Measurements from ENCODE around the gene MAPK12.

The MAPK12 gene

GRCh38 chr22:50242406-50242949 lies 19.0 kb downstream of the MAPK12 start:
- peaks cover 34% of the 10 kb centered on the region for H3K36me3 ChIP-seq (ENCODE audit: control insufficient read depth, insufficient read depth, low read length)
- WGBS, 2 experiments (ENCODE audit: insufficient coverage in 2 of 2): 84 to 89% methylated on average over 10 of the region's 14 CpGs
- no peak overlapping the region for H3K27ac ChIP-seq (ENCODE audit: low read depth, low read length, severe bottlenecking)
- peak overlapping the region; percentile 14 for H3K4me3 ChIP-seq (ENCODE audit: extremely low read depth, insufficient read depth, low read length, poor library complexity, severe bottlenecking)
- H3K9me3 ChIP-seq (ENCODE audit: control insufficient read depth, low read length): no peaks in the 10 kb centered on the region
- peaks cover 11% of the 10 kb centered on the region for H3K4me1 ChIP-seq (ENCODE audit: control insufficient read depth, insufficient read depth, low read length, poor library complexity, severe bottlenecking)

GRCh38 chr22:50238755-50239154 lies 22.7 kb downstream of the MAPK12 start:
- H3K27ac ChIP-seq (ENCODE audit: low read depth, low read length, severe bottlenecking): no peak overlapping the region
- 81 to 85% methylated on average over 7 to 9 of the region's 9 CpGs for WGBS, 2 experiments (ENCODE audit: insufficient coverage in 2 of 2)
- peaks cover 23% of the 10 kb centered on the region for H3K36me3 ChIP-seq (ENCODE audit: control insufficient read depth, insufficient read depth, low read length)
- no peak overlapping the region for H3K4me3 ChIP-seq (ENCODE audit: extremely low read depth, insufficient read depth, low read length, poor library complexity, severe bottlenecking)
- H3K9me3 ChIP-seq (ENCODE audit: control insufficient read depth, low read length): peaks cover 7% of the 10 kb centered on the region
- peaks cover 9% of the 10 kb centered on the region for H3K4me1 ChIP-seq (ENCODE audit: control insufficient read depth, insufficient read depth, low read length, poor library complexity, severe bottlenecking)

DNA sequence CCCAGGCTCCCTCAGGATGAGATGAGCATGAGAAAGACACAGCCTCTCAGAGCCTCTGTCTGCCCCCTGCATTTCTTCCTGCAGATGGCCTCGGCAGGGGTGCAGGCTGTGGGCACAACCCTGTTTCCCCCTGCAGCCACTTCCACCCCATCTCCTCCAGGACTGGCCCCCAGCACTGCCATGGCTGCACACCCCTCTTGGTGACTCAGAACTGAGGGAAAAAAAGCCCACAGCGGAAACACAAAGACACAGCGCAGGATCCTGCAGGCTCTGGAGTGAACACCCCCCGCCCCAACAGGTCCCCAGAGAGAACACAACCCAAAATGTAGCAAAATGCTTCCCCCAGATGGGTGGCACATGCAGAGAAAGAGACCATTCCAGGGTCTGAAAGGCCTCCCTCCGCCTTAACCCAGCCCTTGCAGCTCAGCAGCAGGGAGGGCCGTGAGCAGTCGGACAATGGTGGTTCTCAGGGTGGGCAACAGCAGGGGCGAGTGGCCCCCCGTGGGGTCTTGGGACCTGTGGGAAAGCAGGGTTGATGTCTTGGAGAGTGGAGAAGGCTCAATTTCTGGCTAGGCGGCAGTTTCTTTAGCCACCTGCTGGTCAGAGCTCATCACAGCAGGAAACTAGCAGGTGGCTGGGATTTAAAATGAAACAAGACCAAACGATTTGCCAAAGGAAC lies 24.6 kb downstream of the MAPK12 start:
- Histone ChIP-seq H3K9me3 (ENCODE audit: control insufficient read depth, low read length) (peaks cover 7% of the 10 kb centered on the region), H3K36me3 (ENCODE audit: control insufficient read depth, insufficient read depth, low read length) (peaks cover 23% of the 10 kb centered on the region), H3K4me3 (ENCODE audit: extremely low read depth, insufficient read depth, low read length, poor library complexity, severe bottlenecking) (no peak overlapping the region), H3K27ac (ENCODE audit: low read depth, low read length, severe bottlenecking) (no peak overlapping the region), H3K4me1 (ENCODE audit: control insufficient read depth, insufficient read depth, low read length, poor library complexity, severe bottlenecking) (no peaks in the 10 kb centered on the region)
- WGBS, 2 experiments (ENCODE audit: insufficient coverage in 2 of 2): 84 to 85% methylated on average over 7 to 9 of the region's 11 CpGs

DNA sequence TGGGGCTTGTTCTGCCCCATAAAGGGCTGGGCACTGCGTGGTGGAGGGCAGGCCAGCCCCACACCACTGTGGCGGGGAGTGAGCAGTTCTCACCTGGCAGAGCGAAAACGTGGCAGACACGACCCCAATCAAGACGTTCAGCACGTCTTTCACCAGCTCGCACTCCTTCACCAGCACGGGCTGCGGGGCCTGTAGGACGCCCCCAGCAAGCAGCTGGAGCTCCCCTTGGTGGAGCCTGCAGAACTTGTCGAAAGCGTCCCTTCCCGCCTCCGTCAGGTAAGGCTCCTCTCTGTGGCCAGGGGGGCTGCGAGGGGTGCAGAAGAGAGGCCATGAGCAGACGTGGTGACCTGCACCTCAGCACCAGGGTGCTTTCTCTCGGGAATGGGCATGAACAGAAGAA lies 28.3 kb downstream of the MAPK12 start:
- WGBS, 2 experiments (ENCODE audit: insufficient coverage in 2 of 2): 94 to 96% methylated on average over 16 to 18 of the region's 18 CpGs
- Histone ChIP-seq H3K36me3 (ENCODE audit: control insufficient read depth, insufficient read depth, low read length) (peaks cover 27% of the 10 kb centered on the region), H3K4me3 (ENCODE audit: extremely low read depth, insufficient read depth, low read length, poor library complexity, severe bottlenecking) (no peak overlapping the region), H3K27ac (ENCODE audit: low read depth, low read length, severe bottlenecking) (no peak overlapping the region), H3K9me3 (ENCODE audit: control insufficient read depth, low read length) (peaks cover 7% of the 10 kb centered on the region), H3K4me1 (ENCODE audit: control insufficient read depth, insufficient read depth, low read length, poor library complexity, severe bottlenecking) (no peaks in the 10 kb centered on the region)

DNA sequence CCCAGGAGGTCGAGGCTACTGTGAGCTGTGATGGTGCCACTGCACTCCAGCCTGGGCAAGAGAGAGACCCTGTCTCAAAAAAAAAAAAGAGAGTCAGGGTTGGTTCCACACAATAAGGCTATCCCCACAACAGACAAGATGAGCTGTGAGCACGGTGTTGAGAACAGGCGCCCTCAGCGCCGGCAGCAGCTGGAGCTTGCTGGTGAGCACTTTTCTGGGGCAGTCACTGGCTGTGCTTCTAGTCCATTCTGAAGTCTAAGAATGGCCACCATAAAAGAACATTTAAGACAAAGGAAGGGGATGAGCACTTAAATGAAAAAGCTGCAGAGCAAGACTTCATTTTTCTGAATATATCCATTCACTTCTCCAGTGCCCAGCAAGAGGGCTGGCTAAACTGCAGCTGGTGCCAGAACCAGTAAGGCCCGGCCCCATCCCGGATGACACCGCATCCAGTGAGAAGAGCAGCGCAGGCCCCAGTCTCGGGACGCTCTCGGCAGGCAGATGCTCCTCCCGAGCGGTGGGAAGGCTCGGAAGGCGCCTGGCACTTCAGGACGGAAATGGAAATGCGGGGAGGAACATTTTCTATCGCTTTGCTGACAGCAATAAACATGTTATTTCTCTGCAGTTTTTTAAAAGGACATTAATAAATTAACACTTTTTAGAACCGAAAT lies 28.9 kb downstream of the MAPK12 start:
- Histone ChIP-seq H3K4me1 (ENCODE audit: control insufficient read depth, insufficient read depth, low read length, poor library complexity, severe bottlenecking) (no peaks in the 10 kb centered on the region), H3K36me3 (ENCODE audit: control insufficient read depth, insufficient read depth, low read length) (peaks cover 27% of the 10 kb centered on the region), H3K27ac (ENCODE audit: low read depth, low read length, severe bottlenecking) (no peak overlapping the region), H3K4me3 (ENCODE audit: extremely low read depth, insufficient read depth, low read length, poor library complexity, severe bottlenecking) (no peak overlapping the region), H3K9me3 (ENCODE audit: control insufficient read depth, low read length) (peaks cover 7% of the 10 kb centered on the region)
- 94 to 96% methylated on average over 20 of the region's 20 CpGs for WGBS, 2 experiments (ENCODE audit: insufficient coverage in 2 of 2)

DNA sequence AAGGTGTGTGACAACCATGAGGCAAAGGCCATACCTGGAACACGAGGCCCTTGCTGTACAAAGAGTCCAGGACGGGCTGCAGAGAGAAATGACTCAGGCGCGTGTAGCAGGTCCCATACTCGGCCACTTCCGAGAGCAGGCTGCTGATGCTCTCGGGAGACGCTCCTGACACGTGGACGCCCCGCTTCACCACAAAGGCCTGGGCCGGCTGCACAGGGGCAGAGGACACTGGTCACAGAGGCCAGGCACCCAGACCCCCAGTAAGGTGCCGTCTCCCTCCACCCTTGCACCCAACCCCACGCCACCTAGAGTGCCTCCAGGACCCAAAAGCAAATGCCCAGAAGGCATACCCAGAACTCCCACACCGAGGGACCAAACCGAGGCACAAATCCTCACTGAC lies 32.1 kb downstream of the MAPK12 start:
- Histone ChIP-seq H3K9me3 (ENCODE audit: control insufficient read depth, low read length) (no peaks in the 10 kb centered on the region), H3K27ac (ENCODE audit: low read depth, low read length, severe bottlenecking) (no peak overlapping the region), H3K4me3 (ENCODE audit: extremely low read depth, insufficient read depth, low read length, poor library complexity, severe bottlenecking) (no peak overlapping the region), H3K4me1 (ENCODE audit: control insufficient read depth, insufficient read depth, low read length, poor library complexity, severe bottlenecking) (no peaks in the 10 kb centered on the region), H3K36me3 (ENCODE audit: control insufficient read depth, insufficient read depth, low read length) (peaks cover 29% of the 10 kb centered on the region)
- 97% methylated on average over 13 to 14 of the region's 16 CpGs for WGBS, 2 experiments (ENCODE audit: insufficient coverage in 2 of 2)

- peaks cover 39% of the 10 kb centered on the region for H3K36me3 ChIP-seq (ENCODE audit: control insufficient read depth, insufficient read depth, low read length)
- H3K4me3 ChIP-seq (ENCODE audit: extremely low read depth, insufficient read depth, low read length, poor library complexity, severe bottlenecking): no peak overlapping the region
- WGBS, 2 experiments (ENCODE audit: insufficient coverage in 2 of 2): 92 to 94% methylated on average over 5 to 9 of the region's 9 CpGs
- H3K4me1 ChIP-seq (ENCODE audit: control insufficient read depth, insufficient read depth, low read length, poor library complexity, severe bottlenecking): no peaks in the 10 kb centered on the region
- H3K27ac ChIP-seq (ENCODE audit: low read depth, low read length, severe bottlenecking): no peak overlapping the region
- no peaks in the 10 kb centered on the region for H3K9me3 ChIP-seq (ENCODE audit: control insufficient read depth, low read length)
These were observed 33.1 kb downstream of the MAPK12 start for GRCh38 chr22:50228366-50228765.

DNA sequence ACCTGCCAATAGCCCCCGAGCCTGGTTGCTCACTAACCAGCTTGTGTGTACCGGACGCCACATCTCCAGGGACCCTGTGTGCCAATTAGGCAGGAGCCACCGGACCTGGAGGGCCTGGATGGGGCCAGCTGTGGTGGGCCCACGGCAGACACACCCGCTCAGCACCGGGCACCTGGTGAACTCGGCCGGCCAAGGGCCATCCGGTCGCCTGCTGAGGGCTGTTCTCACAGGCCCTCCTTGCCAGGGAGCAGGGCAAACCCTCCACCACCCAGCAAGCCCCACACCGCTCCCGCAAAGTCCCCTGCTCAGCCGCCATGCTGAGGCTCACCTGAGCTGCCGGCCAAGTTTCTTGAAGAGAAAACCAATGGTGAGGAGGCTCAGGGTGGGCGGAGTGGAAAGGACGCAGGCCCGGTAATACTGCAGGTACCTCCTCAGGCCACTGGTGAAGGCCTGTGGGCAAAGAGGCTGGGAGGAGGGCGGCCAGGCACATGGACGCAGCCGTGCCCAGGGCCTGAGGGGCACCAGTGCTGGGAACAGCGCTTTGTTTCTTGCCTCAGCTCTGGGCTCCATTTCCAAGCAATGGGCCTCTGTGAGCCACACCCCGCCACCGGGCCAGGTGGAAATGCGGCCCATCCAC lies 33.8 kb downstream of the MAPK12 start:
- no peaks in the 10 kb centered on the region for H3K9me3 ChIP-seq (ENCODE audit: control insufficient read depth, low read length)
- peaks cover 45% of the 10 kb centered on the region for H3K36me3 ChIP-seq (ENCODE audit: control insufficient read depth, insufficient read depth, low read length)
- H3K4me3 ChIP-seq (ENCODE audit: extremely low read depth, insufficient read depth, low read length, poor library complexity, severe bottlenecking): no peak overlapping the region
- no peak overlapping the region for H3K27ac ChIP-seq (ENCODE audit: low read depth, low read length, severe bottlenecking)
- 94 to 95% methylated on average over 14 to 23 of the region's 25 CpGs for WGBS, 2 experiments (ENCODE audit: insufficient coverage in 2 of 2)
- H3K4me1 ChIP-seq (ENCODE audit: control insufficient read depth, insufficient read depth, low read length, poor library complexity, severe bottlenecking): no peaks in the 10 kb centered on the region

GRCh38 chr22:50226875-50227165 lies 34.7 kb downstream of the MAPK12 start:
- Histone ChIP-seq H3K4me3 (ENCODE audit: extremely low read depth, insufficient read depth, low read length, poor library complexity, severe bottlenecking) (no peak overlapping the region), H3K27ac (ENCODE audit: low read depth, low read length, severe bottlenecking) (no peak overlapping the region), H3K36me3 (ENCODE audit: control insufficient read depth, insufficient read depth, low read length) (peaks cover 54% of the 10 kb centered on the region), H3K4me1 (ENCODE audit: control insufficient read depth, insufficient read depth, low read length, poor library complexity, severe bottlenecking) (no peaks in the 10 kb centered on the region), H3K9me3 (ENCODE audit: control insufficient read depth, low read length) (no peaks in the 10 kb centered on the region)
- WGBS, 2 experiments (ENCODE audit: insufficient coverage in 2 of 2): 95 to 96% methylated on average over 15 to 18 of the region's 18 CpGs

DNA sequence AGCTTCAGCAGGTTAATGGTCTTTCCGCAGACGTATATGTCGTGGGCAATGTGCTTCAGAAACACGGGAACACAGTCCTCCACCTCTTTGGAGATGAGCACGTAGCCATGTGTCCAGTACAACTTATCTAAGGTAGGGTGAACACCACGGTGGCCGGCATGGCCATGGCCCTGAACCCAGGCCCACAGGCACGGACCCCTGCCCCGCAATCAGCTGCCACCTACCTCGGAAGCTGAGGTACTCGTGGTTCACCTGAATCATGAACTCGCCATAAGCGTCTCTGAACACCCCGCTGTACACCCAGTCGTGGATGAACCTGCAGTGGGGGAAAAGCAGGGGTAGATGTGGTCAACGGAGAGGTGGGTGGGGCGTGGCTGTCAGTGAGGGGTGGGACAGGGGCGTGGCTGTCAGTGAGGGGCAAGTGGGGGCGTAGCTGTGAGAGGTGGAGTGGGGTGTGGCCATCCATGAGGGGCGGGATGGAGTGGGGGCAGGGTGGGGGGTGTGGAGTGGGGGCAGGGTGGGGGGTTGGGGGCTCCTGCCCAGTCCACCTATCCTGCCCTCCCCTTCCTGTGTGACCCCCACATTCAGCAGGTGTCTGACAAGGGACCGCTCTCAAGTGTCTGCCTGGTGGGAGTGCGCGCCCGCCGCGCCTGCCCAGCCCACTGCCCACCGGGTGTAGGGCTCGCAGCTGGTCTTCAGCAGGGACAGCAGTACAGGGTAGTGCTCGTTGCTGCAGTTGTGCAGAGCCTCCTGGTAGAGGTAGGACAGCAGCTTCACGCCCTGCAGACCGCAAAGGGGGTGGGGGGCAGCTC lies 35.2 kb downstream of the MAPK12 start:
- Histone ChIP-seq H3K9me3 (ENCODE audit: control insufficient read depth, low read length) (no peaks in the 10 kb centered on the region), H3K27ac (ENCODE audit: low read depth, low read length, severe bottlenecking) (no peak overlapping the region), H3K36me3 (ENCODE audit: control insufficient read depth, insufficient read depth, low read length) (peaks cover 59% of the 10 kb centered on the region), H3K4me1 (ENCODE audit: control insufficient read depth, insufficient read depth, low read length, poor library complexity, severe bottlenecking) (no peaks in the 10 kb centered on the region), H3K4me3 (ENCODE audit: extremely low read depth, insufficient read depth, low read length, poor library complexity, severe bottlenecking) (no peak overlapping the region)
- WGBS, 2 experiments (ENCODE audit: insufficient coverage in 2 of 2): 95 to 98% methylated on average over 18 to 26 of the region's 31 CpGs

Measured in mesodermal cell (in vitro differentiated cells).